ENCODE data around the gene STARD3NL.
"Not testable (repeated sequence)": the region's sequence is repeated elsewhere in the genome, so short reads cannot be mapped to it uniquely, and the experiment has no call there.

GRCh38 chr7:38265958-38266357, 87.9 kb downstream of the STARD3NL start:
- TF ChIP-seq CTCF, POLR2A (IDR thresholded peaks at IDR 0.05): not testable (repeated sequence)

Data from body of pancreas (tissue), 4 donors.